ENCODE data around the gene GSK3B. TPM values are rescaled to one million over a fixed set of nuclear protein-coding genes. Genes with fewer than 3 reads are reported as not detected.

GSK3B gene
- total RNA-seq, 1 donor: 94.1 TPM

- no peak for DNase-seq (ENCODE audit: low read depth)
- TF ChIP-seq, protein P1, sequence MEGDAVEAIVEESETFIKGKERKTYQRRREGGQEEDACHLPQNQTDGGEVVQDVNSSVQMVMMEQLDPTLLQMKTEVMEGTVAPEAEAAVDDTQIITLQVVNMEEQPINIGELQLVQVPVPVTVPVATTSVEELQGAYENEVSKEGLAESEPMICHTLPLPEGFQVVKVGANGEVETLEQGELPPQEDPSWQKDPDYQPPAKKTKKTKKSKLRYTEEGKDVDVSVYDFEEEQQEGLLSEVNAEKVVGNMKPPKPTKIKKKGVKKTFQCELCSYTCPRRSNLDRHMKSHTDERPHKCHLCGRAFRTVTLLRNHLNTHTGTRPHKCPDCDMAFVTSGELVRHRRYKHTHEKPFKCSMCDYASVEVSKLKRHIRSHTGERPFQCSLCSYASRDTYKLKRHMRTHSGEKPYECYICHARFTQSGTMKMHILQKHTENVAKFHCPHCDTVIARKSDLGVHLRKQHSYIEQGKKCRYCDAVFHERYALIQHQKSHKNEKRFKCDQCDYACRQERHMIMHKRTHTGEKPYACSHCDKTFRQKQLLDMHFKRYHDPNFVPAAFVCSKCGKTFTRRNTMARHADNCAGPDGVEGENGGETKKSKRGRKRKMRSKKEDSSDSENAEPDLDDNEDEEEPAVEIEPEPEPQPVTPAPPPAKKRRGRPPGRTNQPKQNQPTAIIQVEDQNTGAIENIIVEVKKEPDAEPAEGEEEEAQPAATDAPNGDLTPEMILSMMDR (IDR thresholded peaks at IDR 0.05; ENCODE audit: insufficient read depth, low read depth, low read length): no peak
Observed at GRCh38 chr3:119964294-119964693, 130.0 kb downstream of the GSK3B start.

DNA sequence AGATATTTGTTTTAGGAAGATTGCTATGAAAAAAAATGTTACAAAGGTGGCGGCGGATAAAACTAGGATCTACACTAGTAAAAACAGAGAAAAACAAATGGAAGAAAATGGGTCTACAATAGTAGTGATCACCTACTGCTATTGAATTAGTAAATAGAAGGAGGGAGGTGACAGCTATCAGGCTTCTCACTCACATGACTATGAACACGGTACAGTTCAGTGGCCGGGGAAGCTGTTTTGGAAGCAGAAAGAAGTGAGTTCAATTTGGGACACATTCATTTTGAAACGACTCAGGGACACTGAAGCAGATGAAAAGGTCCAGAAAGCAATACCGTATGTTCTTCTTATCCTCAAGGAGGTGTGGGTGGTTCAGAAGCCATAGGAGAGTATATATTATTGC lies 138.3 kb downstream of the GSK3B start:
- H3K4me3 ChIP-seq (ENCODE audit: low read depth, low read length): no peak overlapping the region
- TF ChIP-seq, protein P1 (IDR thresholded peaks at IDR 0.05; ENCODE audit: insufficient read depth, low read depth, low read length): no peak
- DNase-seq (ENCODE audit: low read depth): no peak

More at GRCh38 chr3:119964294-119964693, 130.0 kb downstream of the GSK3B start:
- H3K4me3 ChIP-seq (ENCODE audit: low read depth, low read length): no peak overlapping the region

DNA sequence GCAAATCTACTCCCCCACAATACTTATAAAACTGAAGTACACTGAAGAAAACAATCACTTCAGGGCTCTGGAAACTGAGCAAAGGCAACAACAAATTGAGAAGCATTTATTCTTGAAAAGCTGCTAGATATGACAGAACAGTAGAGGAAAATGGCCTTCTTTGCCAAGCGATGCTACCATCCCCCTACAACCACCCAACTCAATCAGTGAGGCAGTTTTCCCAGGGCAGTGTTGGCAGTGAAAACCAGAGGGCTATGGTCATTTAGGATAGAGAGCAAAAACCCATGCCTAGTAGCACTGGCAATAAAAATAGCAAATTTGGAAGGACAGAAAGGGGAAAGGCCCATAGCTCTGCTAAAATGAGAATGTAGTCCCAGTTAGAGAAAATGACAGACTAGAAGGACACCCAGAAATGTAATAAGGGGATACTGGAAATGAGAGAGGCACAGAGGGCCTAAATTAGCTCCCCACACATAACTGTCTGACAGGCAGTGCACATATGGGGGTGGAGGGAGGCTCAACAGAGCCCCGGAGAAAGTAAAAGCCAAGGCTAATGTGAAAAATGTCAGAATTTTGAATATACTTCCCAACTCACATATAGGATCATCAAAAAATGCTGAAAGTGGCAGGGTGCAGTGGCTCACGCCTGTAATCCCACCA lies 143.5 kb downstream of the GSK3B start:
- no peak for DNase-seq (ENCODE audit: low read depth)
- H3K4me3 ChIP-seq (ENCODE audit: low read depth, low read length): no peak overlapping the region
- TF ChIP-seq, protein P1 (IDR thresholded peaks at IDR 0.05; ENCODE audit: insufficient read depth, low read depth, low read length): no peak

GRCh38 chr3:119945291-119945690 lies 149.0 kb downstream of the GSK3B start:
- no peak overlapping the region for H3K4me3 ChIP-seq (ENCODE audit: low read depth, low read length)
- no peak for DNase-seq (ENCODE audit: low read depth)
- TF ChIP-seq, protein P1 (IDR thresholded peaks at IDR 0.05; ENCODE audit: insufficient read depth, low read depth, low read length): no peak

DNA sequence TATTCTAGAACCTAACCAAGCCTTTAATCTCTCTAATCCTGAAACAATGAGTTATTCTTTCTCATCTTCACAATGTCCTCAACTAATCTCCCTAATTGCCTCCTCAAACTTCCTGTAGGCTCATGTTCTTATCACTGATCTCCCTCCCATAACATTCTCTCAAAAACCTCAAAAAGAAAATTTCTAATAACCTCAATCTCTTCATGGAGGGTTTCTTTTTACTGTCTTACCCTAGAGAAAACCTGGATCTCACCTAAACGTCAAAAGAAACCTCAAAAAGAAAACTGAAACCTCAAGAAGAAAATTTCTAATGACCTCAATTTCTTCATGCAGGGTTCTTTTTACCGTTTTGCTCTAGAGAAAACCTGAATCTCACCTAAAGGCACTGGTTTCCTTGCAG lies 150.2 kb downstream of the GSK3B start:
- no peak overlapping the region for H3K4me3 ChIP-seq (ENCODE audit: low read depth, low read length)
- DNase-seq (ENCODE audit: low read depth): no peak
- TF ChIP-seq, protein P1 (IDR thresholded peaks at IDR 0.05; ENCODE audit: insufficient read depth, low read depth, low read length): no peak

DNA sequence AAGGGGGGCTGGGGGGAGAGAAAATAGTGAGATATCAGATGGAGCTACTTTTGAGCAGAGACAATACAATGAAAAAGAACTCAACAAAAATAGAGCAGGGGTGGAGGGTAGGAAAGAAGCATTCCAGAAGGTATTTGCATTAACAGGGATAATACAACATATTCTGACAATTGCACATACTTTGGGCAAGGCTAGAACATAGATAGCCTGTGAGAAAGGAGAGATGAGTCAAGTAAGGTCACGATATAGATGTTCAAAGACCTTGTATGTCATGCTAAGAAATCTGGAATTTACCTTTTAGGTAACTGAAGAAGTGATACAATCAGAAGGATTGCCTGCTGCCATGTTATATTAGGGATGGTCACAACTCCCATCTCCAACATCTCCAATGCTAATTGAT lies 155.2 kb downstream of the GSK3B start:
- TF ChIP-seq, protein P1 (IDR thresholded peaks at IDR 0.05; ENCODE audit: insufficient read depth, low read depth, low read length): no peak
- no peak for DNase-seq (ENCODE audit: low read depth)
- no peak overlapping the region for H3K4me3 ChIP-seq (ENCODE audit: low read depth, low read length)

DNA sequence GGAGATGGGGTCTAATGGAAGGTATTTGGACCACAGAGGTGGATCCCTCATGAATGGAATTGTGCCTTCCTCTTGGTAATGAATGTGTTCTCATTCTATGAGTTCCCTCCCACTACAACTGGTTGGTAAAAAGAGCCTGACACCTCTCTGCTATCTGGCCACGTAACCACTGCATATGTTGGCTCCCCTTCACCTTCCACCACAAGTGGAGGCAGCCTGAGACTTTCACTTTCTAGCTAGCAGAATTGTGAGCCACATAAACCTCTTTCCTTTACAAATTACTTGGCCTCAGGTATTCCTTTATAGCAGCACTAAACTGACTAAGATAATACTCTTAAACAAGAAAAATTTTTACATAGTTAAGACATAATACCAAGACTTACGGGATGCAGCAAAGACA lies 157.0 kb downstream of the GSK3B start:
- TF ChIP-seq, protein P1 (IDR thresholded peaks at IDR 0.05; ENCODE audit: insufficient read depth, low read depth, low read length): no peak
- peak; percentile 10 for DNase-seq (ENCODE audit: low read depth)

More for the DNA sequence above, 157.0 kb downstream of the GSK3B start:
- H3K4me3 ChIP-seq (ENCODE audit: low read depth, low read length): no peak overlapping the region

Measured in fibroblast of villous mesenchyme (primary cell).